NCI-H2227 (cell line): Measurements from ENCODE around the gene EVA1A.

Source experiments
- DNase-seq: peaks from one replicate; lab custom pipeline; 2025; ENCODE audit not compliant: unreplicated experiment; lab: John Stamatoyannopoulos, UW

Gene EVA1A

GRCh38 chr2:75545387-75545786 is 15.4 kb downstream of the EVA1A start:
- no peak for DNase-seq

DNA sequence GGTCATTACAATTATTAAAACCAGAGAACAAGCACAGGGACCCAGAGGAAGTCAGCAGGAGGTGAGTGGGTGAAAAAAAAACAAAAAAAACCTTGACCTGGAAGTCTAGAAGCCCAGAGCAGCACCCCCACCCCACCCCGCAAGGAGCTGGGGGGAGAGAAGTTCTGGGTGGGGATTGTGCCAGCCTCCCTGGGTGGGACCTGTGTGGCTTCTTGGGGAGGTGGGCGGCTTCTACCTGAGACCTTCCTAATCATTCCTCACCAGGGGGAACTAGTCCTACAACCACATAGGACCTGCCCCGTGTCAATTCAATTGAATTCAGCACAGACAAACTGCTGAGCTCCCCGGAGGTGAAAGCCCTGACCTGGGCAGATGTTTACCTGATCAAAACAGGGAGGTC is 17.3 kb downstream of the EVA1A start:
- no peak for DNase-seq

DNA sequence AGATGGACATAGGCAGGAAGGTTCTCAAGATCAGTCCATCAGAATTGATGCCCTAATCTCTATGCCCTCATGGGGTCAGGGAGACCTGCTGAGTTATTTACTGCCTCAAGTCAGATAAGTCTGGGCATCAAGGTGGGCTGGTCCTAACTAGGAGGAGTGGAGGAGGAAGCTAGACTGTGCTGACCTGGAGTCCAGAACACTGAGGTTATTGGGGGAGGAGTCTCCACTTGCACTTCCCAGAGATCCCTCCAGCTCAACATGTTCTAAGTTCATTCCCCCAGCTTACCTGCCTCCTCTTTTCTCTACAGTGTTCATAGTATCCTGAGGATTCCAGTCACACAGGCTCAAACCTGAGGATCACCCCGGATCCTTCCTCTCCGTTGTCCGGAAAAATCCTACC is 19.3 kb downstream of the EVA1A start:
- DNase-seq = no peak

GRCh38 chr2:75540994-75541393 is 19.7 kb downstream of the EVA1A start:
- DNase-seq = no peak

- no peak for DNase-seq
Measured at GRCh38 chr2:75539955-75540716, 20.6 kb downstream of the EVA1A start.

- DNase-seq = no peak
Measured at GRCh38 chr2:75538521-75539490, 21.9 kb downstream of the EVA1A start.

GRCh38 chr2:75537658-75538057 is 23.1 kb downstream of the EVA1A start:
- DNase-seq = no peak

DNA sequence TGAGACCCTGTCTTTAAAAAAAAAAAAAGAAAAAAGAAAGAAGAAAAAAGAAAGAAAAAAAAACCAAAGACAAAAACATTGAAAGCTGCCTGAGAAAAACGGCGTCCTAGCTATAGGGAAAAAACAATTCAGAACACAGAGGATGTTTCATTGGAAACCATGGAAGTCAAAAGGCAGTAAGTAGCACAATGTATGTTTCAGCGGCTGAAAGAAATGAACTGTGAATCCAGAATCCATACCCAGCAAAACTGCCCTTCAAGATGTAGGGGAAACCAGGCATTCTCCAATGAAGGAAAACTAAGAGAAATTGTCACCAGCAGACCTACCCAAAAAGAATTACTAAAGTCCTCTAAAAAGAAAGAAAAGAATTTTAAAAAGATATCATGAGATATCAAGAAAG is 27.6 kb downstream of the EVA1A start:
- no peak for DNase-seq

GRCh38 chr2:75532488-75532887 is 28.3 kb downstream of the EVA1A start:
- DNase-seq = no peak

DNA sequence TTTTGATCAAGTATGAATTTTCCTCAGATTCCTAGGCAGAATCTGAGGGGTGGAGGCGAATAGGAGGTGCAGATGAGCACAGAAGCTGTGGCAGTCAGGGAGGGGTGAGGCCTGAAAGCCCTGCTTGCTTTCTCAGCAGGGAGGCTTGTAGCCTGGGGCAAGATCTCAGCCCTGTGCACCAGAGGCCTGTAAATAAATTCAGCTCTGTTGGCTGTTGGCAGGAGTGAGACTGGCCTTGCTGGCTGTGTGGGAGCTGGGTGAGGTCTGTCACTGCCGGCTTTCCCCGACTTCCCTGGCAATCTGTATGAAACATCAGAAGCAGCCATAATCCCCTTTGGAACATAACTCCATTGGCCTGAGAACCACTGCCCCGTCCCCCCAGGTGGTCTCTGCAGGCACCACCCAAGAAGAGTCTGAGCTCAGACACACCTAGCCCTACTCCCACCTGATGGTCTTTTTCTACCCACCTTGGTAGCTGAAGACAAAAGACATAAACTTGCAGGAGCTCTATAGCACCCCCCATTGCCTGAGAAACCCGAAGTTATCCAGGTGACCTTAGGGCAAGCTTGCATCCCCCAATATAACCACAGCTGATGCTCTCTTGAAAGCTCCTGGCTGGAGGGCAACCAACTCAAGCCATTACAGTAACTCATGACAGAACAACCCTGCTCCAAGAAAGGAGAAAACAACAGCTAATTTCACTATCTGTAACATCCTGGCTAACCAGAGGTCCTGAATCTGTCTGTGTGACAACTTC is 32.3 kb downstream of the EVA1A start:
- no peak for DNase-seq

DNA sequence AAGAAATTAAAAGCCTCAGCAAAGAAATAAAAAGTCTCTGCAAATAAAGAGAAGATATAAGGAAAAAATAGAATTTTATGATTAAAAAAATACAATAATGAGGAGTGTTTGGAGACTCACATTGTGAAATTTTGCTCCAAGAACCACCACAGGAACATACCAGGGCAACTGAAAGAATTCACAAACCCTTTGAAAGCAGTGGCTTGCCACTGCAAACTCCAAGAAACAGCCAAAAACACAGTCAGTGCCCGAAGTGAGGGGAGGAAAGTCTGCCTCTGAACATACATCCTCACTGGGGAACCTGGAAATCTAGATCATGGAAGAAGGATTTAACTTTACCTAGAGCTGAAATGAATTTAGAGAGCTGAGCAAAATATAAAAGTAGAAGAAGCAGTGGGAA is 33.1 kb downstream of the EVA1A start:
- DNase-seq = no peak

GRCh38 chr2:75526842-75527241 is 33.9 kb downstream of the EVA1A start:
- DNase-seq = no peak

DNA sequence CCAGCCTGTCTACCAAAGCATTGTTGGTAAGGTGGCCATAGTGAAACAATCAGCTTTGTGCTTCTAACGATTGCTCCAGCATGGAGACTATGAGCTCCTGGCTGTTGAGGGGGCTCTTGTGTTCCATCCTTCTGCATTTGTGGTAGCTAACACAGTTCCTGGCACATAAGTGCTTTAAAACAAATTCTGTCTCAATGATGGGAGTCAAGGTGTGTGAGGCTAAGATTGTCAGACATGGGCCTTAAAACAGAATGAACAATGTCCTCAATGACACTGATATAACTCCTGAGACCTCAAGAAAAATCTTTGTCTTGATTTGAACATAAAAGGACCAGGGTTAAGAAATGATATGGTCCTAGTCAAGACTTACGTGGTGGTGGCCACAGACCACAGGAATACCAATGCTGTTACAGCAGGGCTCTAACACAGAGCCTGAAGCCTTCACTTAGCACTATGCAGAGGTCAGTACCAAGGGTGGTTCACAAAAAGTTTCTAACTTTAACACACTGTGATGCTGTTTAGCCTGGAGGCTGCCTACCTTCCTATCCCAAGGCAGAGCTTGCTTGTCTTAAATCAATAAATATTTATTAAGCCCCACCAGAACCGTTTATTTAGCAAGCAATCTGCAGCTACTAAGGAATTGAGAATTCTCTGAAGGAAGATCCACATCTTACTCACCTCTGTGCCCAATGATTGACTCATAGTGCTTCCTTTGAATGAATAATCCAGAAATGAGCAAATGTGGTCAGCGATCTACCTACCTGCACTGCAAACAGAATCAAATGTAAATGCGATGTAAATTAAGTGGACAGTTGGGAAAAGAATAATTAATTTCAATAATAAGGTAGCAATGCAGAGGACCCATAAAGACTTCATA is 35.1 kb downstream of the EVA1A start:
- DNase-seq = no peak

DNA sequence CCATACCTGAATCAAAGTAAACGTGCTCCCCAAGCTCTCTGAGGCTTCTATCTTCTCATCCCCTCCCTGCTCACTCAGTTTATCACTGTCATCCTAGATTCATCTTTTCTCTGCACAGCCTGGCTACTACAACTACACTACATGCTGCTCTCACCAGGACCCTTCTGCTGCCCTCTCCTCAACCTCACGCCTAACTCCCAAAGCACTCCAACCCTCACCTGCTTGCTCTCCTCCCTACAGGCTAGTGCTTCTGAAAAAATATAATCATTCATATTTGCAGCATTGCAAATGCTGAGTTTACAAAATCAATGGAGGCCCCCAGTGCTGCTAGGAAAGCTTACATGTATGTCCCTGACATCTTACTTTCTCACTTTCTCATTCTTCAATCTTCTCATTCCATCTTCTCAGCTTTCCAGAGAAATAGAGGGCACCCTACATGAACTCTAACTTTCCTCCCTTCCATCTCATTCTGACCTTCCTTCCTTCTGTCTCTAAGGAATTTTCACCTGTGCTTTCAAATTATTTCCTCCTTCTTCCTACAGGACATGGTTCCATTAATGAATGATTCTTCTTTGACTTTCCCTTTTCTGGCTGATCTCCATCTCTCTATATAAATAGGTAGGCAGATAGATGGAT is 36.3 kb downstream of the EVA1A start:
- no peak for DNase-seq

GRCh38 chr2:75523313-75524275 is 37.1 kb downstream of the EVA1A start:
- no peak for DNase-seq

DNA sequence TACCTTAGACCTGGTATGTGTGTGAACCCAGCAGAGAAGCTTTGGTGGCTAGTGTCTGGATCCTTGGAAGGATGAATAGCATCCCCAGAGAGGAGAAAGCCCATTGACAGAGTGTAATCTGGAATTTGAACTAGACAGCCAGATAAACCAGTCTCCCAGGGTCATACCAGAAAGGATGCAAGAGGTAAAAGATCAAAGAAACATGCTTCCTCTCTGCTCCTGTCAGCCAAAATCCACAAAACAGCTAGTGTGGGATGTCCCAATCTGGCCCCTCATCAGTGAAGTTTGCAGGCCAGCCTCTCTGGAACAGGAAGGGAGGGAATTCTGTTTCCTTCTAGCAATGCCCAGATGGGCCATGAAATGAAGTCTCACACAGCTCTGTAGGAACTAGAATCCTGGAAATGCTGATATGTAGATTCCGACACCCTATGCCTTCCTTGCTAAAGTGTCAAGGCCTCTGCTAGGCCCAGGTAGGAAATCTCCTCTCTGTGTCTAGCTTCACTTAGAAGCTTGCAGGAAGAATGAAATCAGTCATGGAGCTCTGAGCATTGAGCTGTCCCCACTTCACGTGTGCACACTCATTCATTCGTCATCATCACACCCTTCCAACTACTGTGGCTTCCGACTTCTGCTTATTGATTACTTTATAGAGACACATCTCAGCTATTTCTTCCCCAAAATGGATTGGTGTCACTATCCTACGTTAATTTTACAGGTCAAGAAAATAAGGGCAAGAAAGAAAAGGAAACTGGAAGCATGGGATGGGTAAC is 38.0 kb downstream of the EVA1A start:
- no peak for DNase-seq

DNA sequence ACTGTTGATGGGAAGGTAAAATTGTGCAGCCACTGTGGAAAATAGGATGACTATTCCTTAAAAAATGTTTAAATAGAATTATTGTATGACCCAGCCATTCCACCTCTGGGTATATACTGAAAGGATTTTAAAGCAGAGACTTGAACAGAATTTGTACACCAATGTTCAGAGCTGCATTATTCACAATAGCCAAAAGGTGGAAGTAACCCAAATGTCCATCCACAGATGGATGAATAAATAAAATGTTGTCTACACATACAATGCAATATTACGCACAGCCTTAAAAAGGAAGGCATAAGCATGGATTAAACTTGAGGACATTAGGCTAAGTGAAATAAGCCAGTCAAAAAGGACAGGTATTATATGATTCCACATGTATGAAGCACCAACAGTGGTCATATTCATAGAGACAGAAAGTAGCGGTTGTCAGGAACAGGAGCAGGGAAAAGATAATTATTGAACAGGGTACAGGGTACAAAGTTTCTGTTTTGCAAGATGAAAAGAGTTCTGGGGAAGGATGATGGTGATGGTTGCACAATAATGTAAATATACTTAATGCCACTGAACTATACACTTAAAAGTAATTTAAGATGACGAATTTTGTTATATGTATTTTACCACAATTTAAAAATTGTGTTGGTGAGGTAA is 39.4 kb downstream of the EVA1A start:
- no peak for DNase-seq

DNA sequence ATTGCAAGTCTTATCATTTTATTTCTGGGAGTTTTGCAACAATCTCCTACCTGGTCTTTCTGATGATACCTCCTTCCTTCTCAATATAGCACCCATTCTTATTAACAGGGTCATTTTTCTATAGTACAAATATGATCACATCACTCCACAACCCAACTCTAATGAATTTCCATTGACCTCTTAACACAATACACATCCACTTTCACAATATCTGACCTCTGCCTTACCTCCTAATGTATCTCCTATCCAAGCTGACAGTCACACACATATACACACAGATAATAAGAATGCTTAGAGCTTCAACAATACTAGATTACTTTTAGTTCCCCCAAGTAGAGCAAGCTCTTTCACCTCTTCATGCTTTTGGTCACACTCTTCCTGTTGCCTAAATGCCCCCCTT is 40.9 kb downstream of the EVA1A start:
- DNase-seq = no peak
